ENCODE results near the gene ZNF682. TPM values are rescaled to one million over a fixed set of nuclear protein-coding genes. Genes with fewer than 3 reads are reported as not detected.

The ZNF682 gene
- total and polyA plus RNA-seq, 2 of the 13 experiments (the other 11 are each of a cell fraction or from before 2014, with no cell fraction given), result 2.0 to 7.2 TPM

DNA sequence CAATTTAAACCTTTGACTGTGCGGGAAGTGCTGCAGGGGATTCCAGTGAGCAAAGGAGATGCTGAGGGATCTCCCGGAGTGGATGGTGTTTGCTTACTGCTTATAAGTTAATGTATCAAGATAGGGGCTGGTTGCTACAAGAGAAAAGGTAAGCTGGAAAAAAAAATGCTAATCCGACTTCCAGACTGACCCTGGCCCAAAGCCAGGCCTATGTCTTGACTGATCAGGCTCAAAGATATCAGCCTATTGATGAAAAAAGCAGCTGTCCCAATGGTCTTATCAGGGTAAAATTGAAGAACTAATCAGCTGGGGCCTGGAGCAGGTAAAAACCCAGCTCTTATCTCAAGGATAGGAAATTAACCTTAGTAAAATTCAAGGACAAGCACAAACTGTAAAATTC is 27.6 kb upstream of the ZNF682 start:
- H3K36me3 ChIP-seq (replicated peaks in 1 of 2; ENCODE audit: control insufficient read depth in 1 of 2, insufficient read depth in 2 of 2, low read length in 2 of 2), result no peaks in the 10 kb centered on the region
- peaks cover 55% of the 10 kb centered on the region for H3K9me3 ChIP-seq (ENCODE audit: low read length)
- POLR2A ChIA-PET, result no interaction called here
- ATAC-seq (no peak), FAIRE-seq (no peak), DNase-seq (ENCODE audit: low spot score) (no peak)
- H3K4me1 ChIP-seq (ENCODE audit: insufficient read depth, low read length), result no peaks in the 10 kb centered on the region
- H3K4me3 ChIP-seq (replicated peaks in 1 of 3; ENCODE audit: insufficient read depth in 1 of 3, low read depth in 2 of 3, low read length in 3 of 3), result no peak overlapping the region
- H2AFZ ChIP-seq (ENCODE audit: low read length), result no peak overlapping the region
- in situ Hi-C loops (cut with HindIII; ENCODE audit: extremely low pct_ligation_motif_present, low pct_unique_long_range_greater_than_20kb) (no loop called here), intact Hi-C loops (cut with micrococcal nuclease; ENCODE audit: unreplicated experiment) (no loop called here)
- no peaks in the 10 kb centered on the region for H3K27me3 ChIP-seq (ENCODE audit: control insufficient read depth in 1 of 2, insufficient read depth in 2 of 2, low read length in 2 of 2)
- 0% methylated on average over 3 of the region's 3 CpGs for WGBS (ENCODE audit: low lambda C conversion rate)
- no peaks in the 10 kb centered on the region for H3K79me2 ChIP-seq (ENCODE audit: insufficient read depth, low read length)
- H4K20me1 ChIP-seq (ENCODE audit: insufficient read depth, low read length), result no peaks in the 10 kb centered on the region
- H3K4me2 ChIP-seq (ENCODE audit: low read depth, low read length), result no peak overlapping the region
- H3K27ac ChIP-seq (ENCODE audit: extremely low read length, insufficient read depth, low read length), result no peak overlapping the region
- CTCF ChIA-PET (ENCODE audit: low intra/inter-chr PET ratio, low total read pairs), result no interaction called here
- no peak overlapping the region for H3K9ac ChIP-seq (ENCODE audit: insufficient read depth, low read depth, low read length)
- BruUV-seq (replicated peaks), result no TSS peak
- TF ChIP-seq, protein P1, sequence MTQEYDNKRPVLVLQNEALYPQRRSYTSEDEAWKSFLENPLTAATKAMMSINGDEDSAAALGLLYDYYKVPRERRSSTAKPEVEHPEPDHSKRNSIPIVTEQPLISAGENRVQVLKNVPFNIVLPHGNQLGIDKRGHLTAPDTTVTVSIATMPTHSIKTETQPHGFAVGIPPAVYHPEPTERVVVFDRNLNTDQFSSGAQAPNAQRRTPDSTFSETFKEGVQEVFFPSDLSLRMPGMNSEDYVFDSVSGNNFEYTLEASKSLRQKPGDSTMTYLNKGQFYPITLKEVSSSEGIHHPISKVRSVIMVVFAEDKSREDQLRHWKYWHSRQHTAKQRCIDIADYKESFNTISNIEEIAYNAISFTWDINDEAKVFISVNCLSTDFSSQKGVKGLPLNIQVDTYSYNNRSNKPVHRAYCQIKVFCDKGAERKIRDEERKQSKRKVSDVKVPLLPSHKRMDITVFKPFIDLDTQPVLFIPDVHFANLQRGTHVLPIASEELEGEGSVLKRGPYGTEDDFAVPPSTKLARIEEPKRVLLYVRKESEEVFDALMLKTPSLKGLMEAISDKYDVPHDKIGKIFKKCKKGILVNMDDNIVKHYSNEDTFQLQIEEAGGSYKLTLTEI (CRISPR knock-in tag; conservative IDR thresholded peaks at IDR 0.05), result no peak
- TF ChIP-seq, protein P2, sequence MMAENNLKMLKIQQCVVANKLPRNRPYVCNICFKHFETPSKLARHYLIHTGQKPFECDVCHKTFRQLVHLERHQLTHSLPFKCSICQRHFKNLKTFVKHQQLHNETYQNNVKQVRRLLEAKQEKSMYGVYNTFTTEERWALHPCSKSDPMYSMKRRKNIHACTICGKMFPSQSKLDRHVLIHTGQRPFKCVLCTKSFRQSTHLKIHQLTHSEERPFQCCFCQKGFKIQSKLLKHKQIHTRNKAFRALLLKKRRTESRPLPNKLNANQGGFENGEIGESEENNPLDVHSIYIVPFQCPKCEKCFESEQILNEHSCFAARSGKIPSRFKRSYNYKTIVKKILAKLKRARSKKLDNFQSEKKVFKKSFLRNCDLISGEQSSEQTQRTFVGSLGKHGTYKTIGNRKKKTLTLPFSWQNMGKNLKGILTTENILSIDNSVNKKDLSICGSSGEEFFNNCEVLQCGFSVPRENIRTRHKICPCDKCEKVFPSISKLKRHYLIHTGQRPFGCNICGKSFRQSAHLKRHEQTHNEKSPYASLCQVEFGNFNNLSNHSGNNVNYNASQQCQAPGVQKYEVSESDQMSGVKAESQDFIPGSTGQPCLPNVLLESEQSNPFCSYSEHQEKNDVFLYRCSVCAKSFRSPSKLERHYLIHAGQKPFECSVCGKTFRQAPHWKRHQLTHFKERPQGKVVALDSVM (CRISPR knock-in tag; IDR thresholded peaks at IDR 0.05), result no peak
- TF ChIP-seq PRPF4 (IDR thresholded peaks at IDR 0.05; ENCODE audit: low read depth, low read length, poor library complexity, severe bottlenecking), result no peak
- TF ChIP-seq, protein P3, sequence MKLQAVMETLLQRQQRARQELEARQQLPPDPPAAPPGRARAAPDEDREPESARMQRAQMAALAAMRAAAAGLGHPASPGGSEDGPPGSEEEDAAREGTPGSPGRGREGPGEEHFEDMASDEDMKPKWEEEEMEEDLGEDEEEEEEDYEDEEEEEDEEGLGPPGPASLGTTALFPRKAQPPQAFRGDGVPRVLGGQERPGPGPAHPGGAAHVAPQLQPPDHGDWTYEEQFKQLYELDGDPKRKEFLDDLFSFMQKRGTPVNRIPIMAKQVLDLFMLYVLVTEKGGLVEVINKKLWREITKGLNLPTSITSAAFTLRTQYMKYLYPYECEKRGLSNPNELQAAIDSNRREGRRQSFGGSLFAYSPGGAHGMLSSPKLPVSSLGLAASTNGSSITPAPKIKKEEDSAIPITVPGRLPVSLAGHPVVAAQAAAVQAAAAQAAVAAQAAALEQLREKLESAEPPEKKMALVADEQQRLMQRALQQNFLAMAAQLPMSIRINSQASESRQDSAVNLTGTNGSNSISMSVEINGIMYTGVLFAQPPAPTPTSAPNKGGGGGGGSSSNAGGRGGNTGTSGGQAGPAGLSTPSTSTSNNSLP (IDR thresholded peaks at IDR 0.05; ENCODE audit: low read depth, low read length), result no peak
- TF ChIP-seq, protein P4, sequence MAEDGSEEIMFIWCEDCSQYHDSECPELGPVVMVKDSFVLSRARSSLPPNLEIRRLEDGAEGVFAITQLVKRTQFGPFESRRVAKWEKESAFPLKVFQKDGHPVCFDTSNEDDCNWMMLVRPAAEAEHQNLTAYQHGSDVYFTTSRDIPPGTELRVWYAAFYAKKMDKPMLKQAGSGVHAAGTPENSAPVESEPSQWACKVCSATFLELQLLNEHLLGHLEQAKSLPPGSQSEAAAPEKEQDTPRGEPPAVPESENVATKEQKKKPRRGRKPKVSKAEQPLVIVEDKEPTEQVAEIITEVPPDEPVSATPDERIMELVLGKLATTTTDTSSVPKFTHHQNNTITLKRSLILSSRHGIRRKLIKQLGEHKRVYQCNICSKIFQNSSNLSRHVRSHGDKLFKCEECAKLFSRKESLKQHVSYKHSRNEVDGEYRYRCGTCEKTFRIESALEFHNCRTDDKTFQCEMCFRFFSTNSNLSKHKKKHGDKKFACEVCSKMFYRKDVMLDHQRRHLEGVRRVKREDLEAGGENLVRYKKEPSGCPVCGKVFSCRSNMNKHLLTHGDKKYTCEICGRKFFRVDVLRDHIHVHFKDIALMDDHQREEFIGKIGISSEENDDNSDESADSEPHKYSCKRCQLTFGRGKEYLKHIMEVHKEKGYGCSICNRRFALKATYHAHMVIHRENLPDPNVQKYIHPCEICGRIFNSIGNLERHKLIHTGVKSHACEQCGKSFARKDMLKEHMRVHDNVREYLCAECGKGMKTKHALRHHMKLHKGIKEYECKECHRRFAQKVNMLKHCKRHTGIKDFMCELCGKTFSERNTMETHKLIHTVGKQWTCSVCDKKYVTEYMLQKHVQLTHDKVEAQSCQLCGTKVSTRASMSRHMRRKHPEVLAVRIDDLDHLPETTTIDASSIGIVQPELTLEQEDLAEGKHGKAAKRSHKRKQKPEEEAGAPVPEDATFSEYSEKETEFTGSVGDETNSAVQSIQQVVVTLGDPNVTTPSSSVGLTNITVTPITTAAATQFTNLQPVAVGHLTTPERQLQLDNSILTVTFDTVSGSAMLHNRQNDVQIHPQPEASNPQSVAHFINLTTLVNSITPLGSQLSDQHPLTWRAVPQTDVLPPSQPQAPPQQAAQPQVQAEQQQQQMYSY (CRISPR knock-in tag; IDR thresholded peaks at IDR 0.05), result no peak
- TF ChIP-seq NBN (conservative IDR thresholded peaks at IDR 0.05), result no peak
- TF ChIP-seq ZFP90 (CRISPR knock-in tag; IDR thresholded peaks at IDR 0.05; ENCODE audit: borderline replicate concordance), result no peak
- no peak for TF ChIP-seq ZNF292 (CRISPR knock-in tag; IDR thresholded peaks at IDR 0.05; ENCODE audit: borderline replicate concordance, low read depth)
- no peak for TF ChIP-seq ERF (CRISPR knock-in tag; IDR thresholded peaks at IDR 0.05)
- no peak for TF ChIP-seq U2AF2 (IDR thresholded peaks at IDR 0.05; ENCODE audit: low read depth, low read length)
- no peak for TF ChIP-seq ZNF605 (CRISPR knock-in tag; IDR thresholded peaks at IDR 0.05)
- no peak for TF ChIP-seq REPIN1 (CRISPR knock-in tag; IDR thresholded peaks at IDR 0.05; ENCODE audit: borderline replicate concordance, low read depth)
- no peak for TF ChIP-seq ZNF446 (CRISPR knock-in tag; IDR thresholded peaks at IDR 0.05)
- TF ChIP-seq, protein P5, sequence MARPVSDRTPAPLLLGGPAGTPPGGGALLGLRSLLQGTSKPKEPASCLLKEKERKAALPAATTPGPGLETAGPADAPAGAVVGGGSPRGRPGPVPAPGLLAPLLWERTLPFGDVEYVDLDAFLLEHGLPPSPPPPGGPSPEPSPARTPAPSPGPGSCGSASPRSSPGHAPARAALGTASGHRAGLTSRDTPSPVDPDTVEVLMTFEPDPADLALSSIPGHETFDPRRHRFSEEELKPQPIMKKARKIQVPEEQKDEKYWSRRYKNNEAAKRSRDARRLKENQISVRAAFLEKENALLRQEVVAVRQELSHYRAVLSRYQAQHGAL (CRISPR knock-in tag; IDR thresholded peaks at IDR 0.05; ENCODE audit: not compliant biosample characterization), result no peak
- no peak for TF ChIP-seq ZNF34 (CRISPR knock-in tag; IDR thresholded peaks at IDR 0.05; ENCODE audit: borderline replicate concordance)

Measured in HepG2 (cell line).